Measurements from ENCODE around the gene ZC3H12A. TPM values are rescaled to one million over a fixed set of nuclear protein-coding genes. Genes with fewer than 3 reads are reported as not detected.

ZC3H12A gene
- total RNA-seq, 4 donors from 2014 or later, result 7.3 to 14.4 (median 10.6) TPM

- H3K4me1 ChIP-seq, result peaks cover 0 to 3% (median 0%) of the 10 kb centered on the region in 3 donors
- no peak for ATAC-seq
- TF ChIP-seq EP300 (IDR thresholded peaks at IDR 0.05) (no peak), POLR2AphosphoS5 (IDR thresholded peaks at IDR 0.05) (no peak), POLR2A (IDR thresholded peaks at IDR 0.05) (no peak), CTCF (IDR thresholded peaks at IDR 0.05) (no peak)
- no peak overlapping the region for H3K4me3 ChIP-seq
- H3K9me3 ChIP-seq, result no peaks in the 10 kb centered on the region
- H3K27ac ChIP-seq, result no peak overlapping the region
- no peaks in the 10 kb centered on the region for H3K36me3 ChIP-seq
- WGBS, 2 donors (ENCODE audit: low coverage in 1 of 2), result 57 to 100% methylated on average over 1 of the region's 6 CpGs
- H3K27me3 ChIP-seq, result peaks cover 76% of the 10 kb centered on the region
Observed at GRCh38 chr1:37438037-37438868, 36.1 kb upstream of the ZC3H12A start.

GRCh38 chr1:37438869-37439343, 35.5 kb upstream of the ZC3H12A start:
- no peak overlapping the region for H3K4me3 ChIP-seq
- WGBS, 2 donors (ENCODE audit: low coverage in 1 of 2), result 50 to 56% methylated on average over 1 to 3 of the region's 4 CpGs
- H3K4me1 ChIP-seq, result peaks cover 0 to 3% (median 0%) of the 10 kb centered on the region in 3 donors
- ATAC-seq, result no peak
- TF ChIP-seq POLR2AphosphoS5 (IDR thresholded peaks at IDR 0.05), result no peak
- no peak for TF ChIP-seq EP300 (IDR thresholded peaks at IDR 0.05)
- no peak for TF ChIP-seq CTCF (IDR thresholded peaks at IDR 0.05)
- no peak for TF ChIP-seq POLR2A (IDR thresholded peaks at IDR 0.05)
- H3K27me3 ChIP-seq, result peaks cover 70% of the 10 kb centered on the region
- no peak overlapping the region for H3K27ac ChIP-seq
- H3K9me3 ChIP-seq, result no peaks in the 10 kb centered on the region
- H3K36me3 ChIP-seq, result no peaks in the 10 kb centered on the region

GRCh38 chr1:37439349-37439995, 34.9 kb upstream of the ZC3H12A start:
- WGBS, 2 donors (ENCODE audit: low coverage in 1 of 2), result 0 to 48% methylated on average over 1 to 2 of the region's 2 CpGs
- peaks cover 64% of the 10 kb centered on the region for H3K27me3 ChIP-seq
- no peak for ATAC-seq
- H3K4me3 ChIP-seq, result no peak overlapping the region
- no peaks in the 10 kb centered on the region for H3K36me3 ChIP-seq
- no peaks in the 10 kb centered on the region for H3K4me1 ChIP-seq
- no peak overlapping the region for H3K27ac ChIP-seq
- TF ChIP-seq POLR2A (IDR thresholded peaks at IDR 0.05) (no peak), EP300 (IDR thresholded peaks at IDR 0.05) (no peak), CTCF (IDR thresholded peaks at IDR 0.05) (no peak), POLR2AphosphoS5 (IDR thresholded peaks at IDR 0.05) (no peak)
- no peaks in the 10 kb centered on the region for H3K9me3 ChIP-seq

- Histone ChIP-seq H3K9me3 (no peaks in the 10 kb centered on the region), H3K27me3 (peaks cover 60% of the 10 kb centered on the region), H3K36me3 (no peaks in the 10 kb centered on the region), H3K4me1 (no peaks in the 10 kb centered on the region), H3K4me3 (no peak overlapping the region), H3K27ac (no peak overlapping the region)
- TF ChIP-seq CTCF (IDR thresholded peaks at IDR 0.05), result no peak
- TF ChIP-seq POLR2A (IDR thresholded peaks at IDR 0.05), result no peak
- TF ChIP-seq EP300 (IDR thresholded peaks at IDR 0.05), result no peak
- TF ChIP-seq POLR2AphosphoS5 (IDR thresholded peaks at IDR 0.05), result no peak
- ATAC-seq, result no peak
- 84 to 85% methylated on average over 10 of the region's 10 CpGs for WGBS, 2 donors (ENCODE audit: low coverage in 1 of 2)
Observed at GRCh38 chr1:37441490-37441889, 32.9 kb upstream of the ZC3H12A start.

Measured in gastroesophageal sphincter (tissue), 4 donors.